Measurements from ENCODE around the gene JSRP1. TPM values are rescaled to one million over a fixed set of nuclear protein-coding genes. Genes with fewer than 3 reads are reported as not detected.

Gene JSRP1
- total and polyA plus RNA-seq, 2 of the 8 experiments (the other 6 are each of a cell fraction or from before 2014, with no cell fraction given): 0.24 to 0.56 TPM

DNA sequence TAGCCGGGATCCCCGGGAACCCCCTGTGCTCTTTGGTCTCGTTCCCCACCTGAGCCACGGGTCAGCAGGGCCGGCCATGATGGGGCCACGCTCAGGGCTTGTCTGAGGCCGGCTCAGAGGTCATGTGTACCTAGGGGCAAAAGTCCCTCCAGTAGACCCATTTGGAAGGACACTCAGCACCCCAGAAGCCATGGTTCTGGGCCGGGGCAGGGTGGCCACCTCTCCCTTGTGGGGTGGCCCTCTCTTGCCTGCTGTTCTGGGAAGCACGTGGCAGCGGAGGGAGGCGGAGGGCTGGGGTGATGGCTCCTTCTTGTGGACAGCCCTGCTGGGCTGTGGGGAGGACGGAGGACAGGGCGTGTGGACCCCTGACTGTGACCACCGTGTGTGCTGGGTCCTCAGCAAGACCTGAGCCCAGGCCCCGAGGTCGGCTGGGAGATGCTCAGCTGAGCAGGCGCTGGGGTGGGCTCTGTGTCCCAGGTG is 32.2 kb upstream of the JSRP1 start:
- CTCF ChIA-PET (ENCODE audit: partially characterized antibody): interaction anchor here (0.8 to 5.0 kb wide), 8 partner anchors 11 to 95 kb away, joined by 3 to 46 read pairs (median 6); no protein-coding TSS in a partner anchor
- peaks cover 40 to 63% (median 57%) of the 10 kb centered on the region in 4 experiments for H3K27me3 ChIP-seq (replicated peaks in 1 of 4; ENCODE audit: control insufficient read depth in 3 of 4, extremely low read depth in 1 of 4, insufficient read depth in 3 of 4, low read length in 3 of 4)
- FAIRE-seq: no peak
- TF ChIP-seq, protein P1, sequence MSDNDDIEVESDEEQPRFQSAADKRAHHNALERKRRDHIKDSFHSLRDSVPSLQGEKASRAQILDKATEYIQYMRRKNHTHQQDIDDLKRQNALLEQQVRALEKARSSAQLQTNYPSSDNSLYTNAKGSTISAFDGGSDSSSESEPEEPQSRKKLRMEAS (IDR thresholded peaks at IDR 0.05): no peak
- TF ChIP-seq SIRT6 (IDR thresholded peaks at IDR 0.05; ENCODE audit: low read length) (no peak), SP4 (IDR thresholded peaks at IDR 0.05; ENCODE audit: low read length) (no peak), KDM1A (IDR thresholded peaks at IDR 0.05; ENCODE audit: borderline replicate concordance, low read length) (no peak), YY1 (IDR thresholded peaks at IDR 0.05; ENCODE audit: low read depth, low read length) (no peak), BCL11A (IDR thresholded peaks at IDR 0.05; ENCODE audit: low read depth in 2 of 2, low read length in 2 of 2) (no peak), POU5F1 (IDR thresholded peaks at IDR 0.05; ENCODE audit: low read depth, low read length) (no peak), RAD21 (IDR thresholded peaks at IDR 0.05 in 1 of 2, conservative IDR thresholded peaks at IDR 0.05 in 1 of 2; ENCODE audit: low read depth in 2 of 2, low read length in 2 of 2) (no peak), POLR2AphosphoS5 (IDR thresholded peaks at IDR 0.05; ENCODE audit: low read depth, low read length) (no peak), EZH2 (IDR thresholded peaks at IDR 0.05; ENCODE audit: low read depth, low read length, severe bottlenecking) (no peak), BRCA1 (IDR thresholded peaks at IDR 0.05; ENCODE audit: low read depth, low read length) (no peak), PHF8 (conservative IDR thresholded peaks at IDR 0.05; ENCODE audit: low read depth, low read length) (no peak), JUND (IDR thresholded peaks at IDR 0.05; ENCODE audit: low read length) (no peak), SP1 (IDR thresholded peaks at IDR 0.05; ENCODE audit: low read depth, low read length) (no peak)

More for the DNA sequence above, 32.2 kb upstream of the JSRP1 start:
- Histone ChIP-seq H3K23ac (ENCODE audit: insufficient read length) (no peak overlapping the region), H4K8ac (ENCODE audit: extremely low read depth, insufficient read depth, low read length) (no peak overlapping the region), H3K36me3 (ENCODE audit: control insufficient read depth in 2 of 4, insufficient read depth in 4 of 4, low read length in 3 of 4) (peaks cover 0 to 6% (median 0%) of the 10 kb centered on the region in 4 experiments; a peak in 1 of 8 replicates), H3K4ac (replicated peaks; ENCODE audit: insufficient read length, low read depth, low read length) (no peak overlapping the region), H3K4me3 (ENCODE audit: extremely low read depth in 1 of 4, insufficient read depth in 2 of 4, low read depth in 3 of 4, low read length in 4 of 4) (no peak overlapping the region), H3K23me2 (ENCODE audit: low read depth, low read length) (peaks cover 10% of the 10 kb centered on the region; the same call in 1 of the 2 replicates), H2AK5ac (ENCODE audit: low read depth, low read length) (peak overlapping the region; percentile 84; the same call in 1 of the 2 replicates), H3K56ac (replicated peaks; ENCODE audit: insufficient read length, low read depth, low read length) (no peak overlapping the region), H3K18ac (ENCODE audit: extremely low read depth, low read length) (no peak overlapping the region), H3K79me1 (ENCODE audit: low read depth, low read length) (no peaks in the 10 kb centered on the region), H3K79me2 (ENCODE audit: control insufficient read depth in 1 of 2, insufficient read depth in 2 of 2, low read length in 2 of 2) (no peaks in the 10 kb centered on the region), H2AFZ (ENCODE audit: low read length) (no peak overlapping the region), H3K9me3 (ENCODE audit: insufficient read depth in 2 of 2, low read depth in 1 of 2, low read length in 1 of 2) (no peaks in the 10 kb centered on the region), H2BK12ac (ENCODE audit: low read depth, low read length) (peak overlapping the region; percentile 50; the same call in 1 of the 2 replicates), H2BK120ac (replicated peaks; ENCODE audit: low read depth, low read length) (no peak overlapping the region), H2BK20ac (ENCODE audit: low read length) (no peak overlapping the region), H3K27ac (ENCODE audit: low read depth, low read length) (no peak overlapping the region), H4K91ac (replicated peaks; ENCODE audit: insufficient read length, low read length) (peak overlapping the region; percentile 40), H3K9ac (replicated peaks in 1 of 4; ENCODE audit: extremely low read depth in 1 of 4, low read depth in 3 of 4, low read length in 3 of 4) (no peak overlapping the region), H4K5ac (ENCODE audit: insufficient read length, low read depth, low read length) (no peak overlapping the region), H3K4me1 (replicated peaks in 1 of 4; ENCODE audit: control insufficient read depth in 3 of 4, insufficient read depth in 4 of 4, low read length in 3 of 4) (peaks cover 0 to 22% (median 9%) of the 10 kb centered on the region in 4 experiments; a peak in 5 of 7 replicates), H4K20me1 (replicated peaks in 1 of 2; ENCODE audit: control insufficient read depth in 1 of 2, insufficient read depth in 2 of 2, low read length in 2 of 2) (peaks cover 0 to 11% of the 10 kb centered on the region in 2 experiments), H3K4me2 (ENCODE audit: insufficient read depth in 1 of 2, low read depth in 2 of 2, low read length in 2 of 2) (no peak overlapping the region), H3K14ac (ENCODE audit: insufficient read length) (no peak overlapping the region), H2BK5ac (ENCODE audit: low read depth, low read length) (no peak overlapping the region), H2BK15ac (ENCODE audit: low read length) (peak overlapping the region; percentile 75; the same call in 1 of the 2 replicates)
- no peak for DNase-seq (ENCODE audit: low read depth in 1 of 2, low spot score in 2 of 2)
- 93% methylated on average over 13 of the region's 17 CpGs; no CpG with 5 or more reads in 1 of the 2 experiments for WGBS, 2 experiments (ENCODE audit: extremely low coverage in 1 of 2, insufficient coverage in 1 of 2, insufficient read length in 1 of 2, insufficient replicate concordance in 2 of 2, low coverage in 1 of 2, low lambda C conversion rate in 2 of 2, missing lambda C conversion rate in 1 of 2)
- POLR2A ChIA-PET (ENCODE audit: partially characterized antibody): interaction anchor here (0.7 to 3.1 kb wide), 10 partner anchors 10 to 86 kb away, joined by 3 to 25 read pairs (median 4); no protein-coding TSS in a partner anchor
